Fibroblast of gingiva (primary cell): ENCODE measurements around the gene C19orf47.

Experiments used
- DNase-seq: peaks from one replicate; pipeline ENCODE4 v3.0.0-alpha.2; 2011; ENCODE audit warnings: low read depth

The C19orf47 gene

GRCh38 chr19:40315812-40316470, 32.3 kb downstream of the C19orf47 start:
- no peak for DNase-seq

- no peak for DNase-seq
Observed at GRCh38 chr19:40314656-40315055, 33.5 kb downstream of the C19orf47 start.

- DNase-seq, result no peak
Observed at GRCh38 chr19:40313229-40313983, 34.8 kb downstream of the C19orf47 start.

- DNase-seq, result no peak
Observed at GRCh38 chr19:40312533-40312932, 35.7 kb downstream of the C19orf47 start.

GRCh38 chr19:40309666-40310065, 38.5 kb downstream of the C19orf47 start:
- DNase-seq, result no peak

GRCh38 chr19:40305403-40305802, 42.8 kb downstream of the C19orf47 start:
- peak; percentile 82 for DNase-seq

- DNase-seq, result no peak
Observed at GRCh38 chr19:40304306-40304705, 43.9 kb downstream of the C19orf47 start.

- DNase-seq, result no peak
Observed at GRCh38 chr19:40303765-40304164, 44.4 kb downstream of the C19orf47 start.

GRCh38 chr19:40302224-40303011, 45.8 kb downstream of the C19orf47 start:
- no peak for DNase-seq

- DNase-seq, result no peak
Observed at GRCh38 chr19:40300668-40301067, 47.5 kb downstream of the C19orf47 start.

GRCh38 chr19:40298026-40298425, 50.2 kb downstream of the C19orf47 start:
- DNase-seq, result no peak

- DNase-seq, result no peak
Observed at GRCh38 chr19:40294560-40294959, 53.6 kb downstream of the C19orf47 start.

- no peak for DNase-seq
Observed at GRCh38 chr19:40286971-40287421, 61.2 kb downstream of the C19orf47 start.

GRCh38 chr19:40286235-40286970, 61.8 kb downstream of the C19orf47 start:
- DNase-seq, result no peak

GRCh38 chr19:40285353-40286234, 62.6 kb downstream of the C19orf47 start:
- DNase-seq, result peak; percentile 99

- DNase-seq, result peak; percentile 47
Observed at GRCh38 chr19:40284501-40285352, 63.5 kb downstream of the C19orf47 start, which contains the start of gene AKT2. AKT2 (minus strand) TSS chr19:40285345; CDS start chr19:40265267, 20,078 bp downstream.

GRCh38 chr19:40284251-40284500, 64.0 kb downstream of the C19orf47 start:
- DNase-seq, result no peak

- no peak for DNase-seq
Observed at GRCh38 chr19:40283414-40284250, 64.6 kb downstream of the C19orf47 start.

GRCh38 chr19:40282920-40283319, 65.3 kb downstream of the C19orf47 start:
- DNase-seq, result peak; percentile 52
